SK-N-SH (cell line): ENCODE data around the gene CPPED1.

Experiments
- TAF1 ChIP-seq: IDR thresholded peaks from 2 replicates; pipeline ENCODE4 v1.6.1; 2012; ENCODE audit warnings: low read depth, mild to moderate bottlenecking, low read length, moderate library complexity, borderline replicate concordance
- TF ChIP-seq, protein P1 (sequence below): fragments of 200-600 bp; sonication (generic); IDR thresholded peaks from 2 replicates; pipeline ENCODE4 v1.6.1; 2017; ENCODE audit warnings: antibody characterized with exemption, mild to moderate bottlenecking, moderate library complexity
- TF ChIP-seq, protein P2 (sequence below): IDR thresholded peaks from 2 replicates; pipeline ENCODE4; 2012

DNA sequence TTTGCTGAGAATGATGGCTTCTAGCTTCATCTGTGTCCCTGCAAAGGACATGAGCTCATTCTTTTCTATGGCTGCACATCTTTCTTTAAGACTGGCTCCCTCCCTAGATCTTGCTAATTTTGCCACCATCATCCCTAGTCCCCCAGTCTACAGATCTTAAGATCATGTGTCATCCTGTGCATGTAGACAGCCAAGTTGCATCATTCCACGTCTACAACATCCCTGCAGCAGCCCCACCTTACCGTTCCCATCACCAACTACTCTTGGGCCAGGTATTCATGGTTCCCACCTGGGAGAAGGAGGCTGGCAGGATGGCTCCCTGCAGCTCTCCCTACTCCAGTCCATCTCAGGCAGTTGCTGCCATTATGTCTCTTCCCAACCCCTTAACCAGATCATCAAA is 12.3 kb downstream of the CPPED1 start:
- TF ChIP-seq TAF1 = no peak
- TF ChIP-seq, protein P1, sequence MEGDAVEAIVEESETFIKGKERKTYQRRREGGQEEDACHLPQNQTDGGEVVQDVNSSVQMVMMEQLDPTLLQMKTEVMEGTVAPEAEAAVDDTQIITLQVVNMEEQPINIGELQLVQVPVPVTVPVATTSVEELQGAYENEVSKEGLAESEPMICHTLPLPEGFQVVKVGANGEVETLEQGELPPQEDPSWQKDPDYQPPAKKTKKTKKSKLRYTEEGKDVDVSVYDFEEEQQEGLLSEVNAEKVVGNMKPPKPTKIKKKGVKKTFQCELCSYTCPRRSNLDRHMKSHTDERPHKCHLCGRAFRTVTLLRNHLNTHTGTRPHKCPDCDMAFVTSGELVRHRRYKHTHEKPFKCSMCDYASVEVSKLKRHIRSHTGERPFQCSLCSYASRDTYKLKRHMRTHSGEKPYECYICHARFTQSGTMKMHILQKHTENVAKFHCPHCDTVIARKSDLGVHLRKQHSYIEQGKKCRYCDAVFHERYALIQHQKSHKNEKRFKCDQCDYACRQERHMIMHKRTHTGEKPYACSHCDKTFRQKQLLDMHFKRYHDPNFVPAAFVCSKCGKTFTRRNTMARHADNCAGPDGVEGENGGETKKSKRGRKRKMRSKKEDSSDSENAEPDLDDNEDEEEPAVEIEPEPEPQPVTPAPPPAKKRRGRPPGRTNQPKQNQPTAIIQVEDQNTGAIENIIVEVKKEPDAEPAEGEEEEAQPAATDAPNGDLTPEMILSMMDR = no peak
- TF ChIP-seq, protein P2, sequence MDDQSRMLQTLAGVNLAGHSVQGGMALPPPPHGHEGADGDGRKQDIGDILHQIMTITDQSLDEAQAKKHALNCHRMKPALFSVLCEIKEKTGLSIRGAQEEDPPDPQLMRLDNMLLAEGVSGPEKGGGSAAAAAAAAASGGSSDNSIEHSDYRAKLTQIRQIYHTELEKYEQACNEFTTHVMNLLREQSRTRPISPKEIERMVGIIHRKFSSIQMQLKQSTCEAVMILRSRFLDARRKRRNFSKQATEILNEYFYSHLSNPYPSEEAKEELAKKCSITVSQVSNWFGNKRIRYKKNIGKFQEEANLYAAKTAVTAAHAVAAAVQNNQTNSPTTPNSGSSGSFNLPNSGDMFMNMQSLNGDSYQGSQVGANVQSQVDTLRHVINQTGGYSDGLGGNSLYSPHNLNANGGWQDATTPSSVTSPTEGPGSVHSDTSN = no peak
